ENCODE data around the gene EIF3A.

GRCh38 chr10:119061352-119061751, 19.3 kb downstream of the EIF3A start:
- TF ChIP-seq CTCF (IDR thresholded peaks at IDR 0.05) = no peak
- no peak for TF ChIP-seq POLR2A (IDR thresholded peaks at IDR 0.05)
